GM18519 (cell line): ENCODE results near the gene C16orf90.
"Not testable (repeated sequence)": the region's sequence is repeated elsewhere in the genome, so short reads cannot be mapped to it uniquely, and the experiment has no call there.

Experiments
- ATAC-seq: cut with Tn5 transposase; IDR thresholded peaks from one replicate; pipeline ENCODE4 v1.9.1; 2021; ENCODE audit warnings: mild to moderate bottlenecking, moderate library complexity; ENCODE audit not compliant: unreplicated experiment, low FRiP score

The C16orf90 gene, protein sequence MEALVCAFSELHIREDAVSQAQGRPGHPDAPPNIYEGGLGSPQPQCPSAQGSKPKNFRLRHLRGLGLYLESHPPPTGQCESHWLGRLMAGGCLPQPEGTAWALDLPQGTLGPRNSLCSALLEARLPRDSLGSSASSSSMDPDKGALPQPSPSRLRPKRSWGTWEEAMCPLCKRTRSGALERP

DNA sequence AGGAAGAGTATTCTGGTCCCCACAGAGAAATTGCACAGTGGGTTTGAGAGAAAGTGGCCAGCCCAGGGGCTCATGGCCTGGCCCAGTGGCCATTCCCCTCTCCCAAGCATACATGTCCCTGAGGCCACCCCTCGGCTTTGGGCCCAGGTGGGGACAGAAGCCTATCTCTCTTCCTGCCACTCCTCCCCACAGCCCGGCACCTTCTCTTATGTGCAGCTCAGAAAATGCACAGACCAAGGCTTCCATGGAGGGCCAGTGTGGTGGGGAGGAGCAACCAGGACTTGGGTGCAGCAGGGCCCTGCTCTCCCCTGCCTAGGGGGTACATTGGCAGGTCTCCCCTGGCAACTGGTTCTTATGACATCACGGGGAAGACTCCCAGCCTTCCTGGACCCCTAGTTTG is at the start of gene C16orf90:
Gene C16orf90 (minus strand): TSS at position 314 of the 400 bp plus-strand sequence. CDS start 68 bp downstream, at position 246.
- no peak for ATAC-seq

DNA sequence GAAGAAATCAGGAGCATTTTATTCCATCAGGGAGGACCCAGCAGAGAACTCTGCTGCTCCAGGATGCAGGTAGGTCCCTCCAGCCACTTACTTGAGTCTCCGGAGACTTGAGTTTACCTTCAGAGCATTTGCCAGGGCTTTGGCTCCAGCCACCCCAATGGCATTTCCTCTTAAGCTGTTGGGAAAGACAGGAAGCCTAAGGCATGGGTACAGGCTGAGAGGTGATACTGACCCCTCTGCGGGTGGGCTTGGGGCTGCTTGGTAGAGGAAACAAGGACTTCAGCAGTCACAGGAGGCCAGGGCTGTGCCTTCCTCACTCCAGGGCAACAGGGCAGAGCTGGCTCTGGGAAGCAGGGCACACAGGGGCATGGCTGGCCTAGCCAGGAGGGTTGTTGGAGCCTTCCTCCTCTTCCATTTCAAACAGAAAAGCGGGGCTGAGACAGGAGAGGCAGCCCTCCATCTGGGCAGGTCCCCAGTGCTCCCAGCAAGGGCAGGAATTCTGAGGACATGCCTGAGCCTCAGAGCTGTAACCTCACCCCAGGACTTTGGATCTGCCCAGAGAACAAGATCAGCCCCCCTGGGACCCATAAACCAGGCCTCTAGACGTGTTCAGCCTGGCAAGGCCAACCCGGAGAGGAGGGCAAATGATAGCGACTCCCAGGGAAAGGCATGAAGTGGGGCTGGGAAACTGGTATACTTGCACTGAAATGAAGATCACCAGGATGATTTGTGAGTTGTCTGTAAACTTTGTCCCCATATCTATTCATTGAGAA is 47.5 kb upstream of the C16orf90 start:
- ATAC-seq, result no peak

DNA sequence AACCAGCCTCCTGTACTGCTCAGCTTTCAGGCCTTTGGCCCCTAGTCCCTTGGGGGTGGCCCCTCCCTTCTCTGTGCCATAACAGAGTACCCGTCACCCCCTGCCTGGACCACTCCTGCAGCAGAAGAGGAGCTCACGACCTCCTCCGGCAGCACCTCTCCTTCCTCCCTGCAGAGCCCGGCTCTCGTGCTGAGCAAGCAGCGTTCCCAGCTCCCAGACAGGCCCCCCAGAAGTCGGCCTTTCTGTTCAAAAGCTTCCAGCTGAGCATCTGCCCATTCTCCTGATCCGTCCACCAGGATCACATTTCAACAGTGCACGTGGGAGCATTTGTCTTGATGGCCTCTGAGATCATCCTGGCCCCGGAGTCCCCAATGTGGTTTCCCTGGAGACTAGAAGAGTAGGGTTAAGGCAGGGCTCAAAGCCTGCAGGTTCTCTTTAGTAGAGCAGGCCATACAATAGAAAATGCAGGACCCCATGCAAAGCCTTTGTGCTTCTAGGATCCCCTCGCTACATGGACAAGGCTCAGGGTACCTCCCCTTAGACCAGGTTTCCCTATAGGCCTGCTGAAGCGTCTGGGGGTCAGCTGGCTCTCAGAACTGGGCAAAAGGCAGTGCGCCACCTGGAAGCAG is 46.4 kb upstream of the C16orf90 start:
- no peak for ATAC-seq

DNA sequence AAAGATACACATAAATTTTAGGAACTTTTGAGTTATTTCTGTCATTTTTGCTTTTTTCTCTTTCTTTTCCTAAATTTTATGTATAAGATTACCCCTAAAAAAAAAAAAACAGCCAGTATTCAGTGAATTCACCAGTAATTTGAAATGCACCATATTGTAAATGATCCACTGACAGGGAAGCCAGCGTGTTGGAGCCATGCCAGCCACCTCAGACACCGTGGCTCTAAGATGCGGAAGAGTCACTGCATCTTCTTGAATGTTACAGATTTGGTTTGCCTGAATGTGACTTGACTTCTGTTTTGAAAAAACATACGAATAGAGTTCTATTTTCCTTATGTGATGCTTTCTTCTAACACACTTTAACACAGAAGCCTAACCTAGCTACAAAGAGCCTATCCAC is 42.9 kb upstream of the C16orf90 start:
- no peak for ATAC-seq

DNA sequence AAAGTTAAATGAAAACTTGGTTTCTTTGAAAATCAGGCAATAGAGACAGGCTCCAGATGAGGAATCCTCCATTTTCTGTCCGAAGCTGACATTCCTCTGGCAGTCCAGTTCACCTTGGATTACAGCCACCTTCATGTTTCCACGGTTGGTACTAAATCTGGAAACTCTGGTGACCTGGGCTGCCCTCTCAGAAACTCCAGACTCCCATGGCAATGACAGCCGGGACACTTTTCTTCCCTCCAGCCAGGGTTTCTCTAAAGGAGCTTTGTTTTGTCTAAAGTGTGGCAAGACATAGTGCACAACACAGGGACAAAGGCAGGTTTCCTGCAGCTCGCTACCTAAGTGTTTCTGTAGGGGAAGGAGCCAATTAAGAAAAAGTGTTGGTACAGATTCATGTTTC is 41.6 kb upstream of the C16orf90 start:
- no peak for ATAC-seq

DNA sequence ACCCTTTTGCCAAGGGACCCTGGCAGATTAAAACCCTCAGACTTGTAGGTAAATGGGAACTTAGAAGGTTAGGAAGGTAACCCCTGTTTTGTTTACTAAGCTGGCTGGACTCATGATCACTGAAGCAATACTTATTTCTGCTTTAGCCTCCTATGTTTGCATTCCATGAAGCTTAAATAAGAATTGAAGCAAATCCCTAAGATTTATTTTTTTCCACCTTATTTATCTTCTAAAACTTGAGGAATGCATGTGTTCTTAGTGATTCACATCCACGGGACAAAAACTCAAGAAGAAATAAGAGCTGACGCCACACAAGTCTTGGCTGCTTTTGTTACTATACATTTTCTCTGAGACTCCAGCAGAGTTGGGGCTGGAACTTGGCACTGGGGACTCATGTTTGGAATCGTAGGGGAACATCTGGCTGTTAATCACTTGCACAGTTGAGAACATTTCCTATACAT is 41.0 kb upstream of the C16orf90 start:
- no peak for ATAC-seq

DNA sequence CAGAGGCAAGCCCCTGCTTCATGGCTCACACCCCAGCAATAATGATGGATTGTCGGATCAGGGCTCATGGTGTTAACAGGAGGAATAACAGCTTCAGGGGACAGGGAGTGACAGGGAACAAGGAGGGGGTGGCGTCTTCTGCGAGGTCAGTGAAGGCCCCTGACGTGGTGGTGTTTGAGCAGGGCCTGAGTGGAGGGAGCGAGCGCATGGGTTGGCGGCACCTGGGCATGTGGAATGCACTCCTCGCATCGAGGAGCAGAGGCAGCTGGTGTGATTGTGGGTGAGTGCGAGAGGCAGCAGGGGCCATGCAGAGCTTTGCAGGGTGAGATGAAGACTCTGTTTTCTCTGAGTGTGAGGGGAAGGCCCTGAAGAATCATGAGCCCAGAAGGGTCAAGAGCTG is 38.8 kb upstream of the C16orf90 start:
- no peak for ATAC-seq

DNA sequence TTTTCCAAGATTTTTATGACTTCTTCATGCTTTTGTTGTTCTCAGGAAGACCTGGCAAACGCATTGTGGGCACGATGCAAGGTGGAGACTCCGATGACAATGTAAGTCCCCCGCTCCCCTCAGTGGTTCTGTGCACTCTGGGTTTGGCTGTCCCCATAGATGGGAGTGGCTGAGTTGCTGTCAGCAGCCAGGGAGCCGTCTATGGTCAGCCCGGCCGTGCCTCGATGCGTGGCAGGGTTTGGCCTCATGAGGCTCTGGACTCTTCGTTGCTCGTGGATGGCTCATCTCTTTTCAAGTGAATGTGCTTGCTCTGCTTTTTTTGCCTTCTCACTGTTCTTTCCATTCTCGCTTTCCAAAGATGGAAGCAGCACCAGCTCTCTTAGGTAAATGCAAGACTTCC is 37.5 kb upstream of the C16orf90 start:
- ATAC-seq, result no peak

DNA sequence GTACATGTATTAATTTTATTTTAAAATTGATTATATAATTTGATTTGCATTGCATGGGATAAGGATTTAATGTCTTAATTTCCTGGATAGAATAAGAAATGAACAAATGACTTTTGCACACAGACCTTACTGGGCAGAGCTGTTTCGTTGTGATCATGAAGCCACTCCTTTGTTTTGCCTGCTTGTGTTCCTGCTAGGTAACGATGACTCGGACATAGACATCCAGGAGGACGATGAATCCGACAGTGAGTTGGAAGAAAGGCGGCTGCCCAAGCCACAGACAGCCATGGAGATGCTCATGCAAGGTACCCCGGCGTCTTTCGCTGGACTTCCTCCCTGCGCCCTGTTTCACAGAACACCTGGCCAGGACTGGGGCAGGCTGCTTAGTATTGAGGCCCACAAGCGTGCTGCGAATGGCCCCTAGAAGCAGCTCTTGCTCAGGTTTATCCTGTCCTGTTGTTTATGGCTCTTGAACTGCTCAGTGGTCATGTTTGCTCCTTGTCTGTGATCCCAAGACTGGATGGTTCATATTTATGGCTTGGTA is 35.2 kb upstream of the C16orf90 start:
- ATAC-seq, result no peak

DNA sequence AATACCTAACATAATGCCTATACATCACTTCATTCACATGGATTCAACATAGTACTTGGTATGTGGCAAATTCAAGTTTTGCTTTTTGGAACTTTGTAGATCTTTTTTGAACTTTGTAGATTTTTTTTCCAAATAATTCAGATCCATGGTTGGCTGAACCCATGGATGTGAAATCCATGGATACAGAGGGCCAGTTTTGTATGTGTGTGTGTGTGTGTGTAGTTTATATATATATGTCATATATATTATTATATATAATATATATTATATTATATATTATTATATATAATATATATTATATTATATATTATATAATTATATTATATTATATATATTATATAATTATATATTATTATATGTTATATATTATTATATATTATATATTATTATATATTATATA is 33.9 kb upstream of the C16orf90 start:
- no peak for ATAC-seq

DNA sequence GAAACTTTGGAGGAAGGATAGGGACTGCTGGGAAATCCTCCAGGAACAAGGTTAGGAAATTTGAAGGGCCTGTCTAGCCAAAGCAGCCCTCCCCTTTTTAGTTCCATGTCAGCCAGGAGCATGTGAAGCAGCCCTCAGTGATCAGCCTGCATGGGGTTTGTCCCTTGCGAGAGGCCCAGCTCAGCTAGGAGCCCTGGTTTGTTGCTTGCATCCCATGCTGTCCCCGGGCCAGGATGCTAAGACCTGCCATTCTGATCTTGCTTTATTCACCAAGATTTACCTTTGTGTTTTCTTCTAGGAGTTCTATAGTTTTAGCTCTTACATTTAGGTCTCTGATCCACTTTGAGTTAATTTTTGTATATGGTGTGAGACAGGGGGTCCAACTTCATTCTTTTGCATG is 33.1 kb upstream of the C16orf90 start:
- ATAC-seq, result no peak

DNA sequence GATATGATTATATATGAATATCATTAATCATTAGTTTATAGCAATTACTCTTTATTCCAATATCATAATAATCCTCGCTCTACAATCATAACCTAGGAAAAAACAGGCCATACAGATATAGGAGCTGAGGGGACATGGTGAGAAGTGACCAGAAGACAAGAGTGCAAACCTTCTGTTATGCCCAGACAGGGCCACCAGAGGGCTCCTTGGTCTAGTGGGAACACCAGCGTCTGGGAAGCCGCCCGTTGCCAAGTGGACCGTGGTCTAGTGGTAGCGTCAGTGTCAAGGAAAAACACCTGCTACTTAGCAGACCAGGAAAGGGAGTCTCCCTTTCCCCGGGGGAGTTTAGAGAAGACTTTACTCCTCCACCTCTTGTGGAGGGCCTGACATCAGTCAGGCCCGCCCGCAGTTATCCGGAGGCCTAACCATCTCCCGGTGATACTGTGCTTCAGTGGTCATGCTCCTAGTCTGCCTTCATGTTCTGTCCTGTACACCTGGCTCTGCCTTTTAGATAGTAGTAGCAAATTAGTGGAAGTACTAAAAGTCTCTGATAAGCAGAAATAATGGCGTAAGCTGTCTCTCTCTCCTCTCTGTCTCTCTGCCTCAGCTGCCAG is 32.0 kb upstream of the C16orf90 start:
- ATAC-seq, result not testable (repeated sequence)

DNA sequence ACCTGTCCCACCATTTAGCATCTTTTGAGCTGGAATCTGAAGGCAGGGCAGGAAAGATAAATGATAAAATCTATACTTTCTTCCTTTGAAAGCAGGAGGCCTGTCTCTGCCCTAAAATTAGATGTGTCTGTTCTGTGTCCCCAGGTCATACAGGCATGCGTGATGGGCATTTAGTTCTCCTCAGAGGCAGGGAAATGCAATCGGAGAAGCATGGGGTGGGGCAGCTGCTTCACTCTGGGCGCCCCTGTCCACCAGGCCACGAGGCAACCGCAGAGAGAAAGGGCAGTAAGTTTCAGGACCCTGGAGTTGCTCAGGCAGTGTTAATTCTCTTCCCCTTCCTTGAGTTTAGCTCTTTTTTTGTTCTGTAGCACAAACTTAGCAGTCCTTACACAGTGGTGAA is 30.7 kb upstream of the C16orf90 start:
- ATAC-seq, result no peak

DNA sequence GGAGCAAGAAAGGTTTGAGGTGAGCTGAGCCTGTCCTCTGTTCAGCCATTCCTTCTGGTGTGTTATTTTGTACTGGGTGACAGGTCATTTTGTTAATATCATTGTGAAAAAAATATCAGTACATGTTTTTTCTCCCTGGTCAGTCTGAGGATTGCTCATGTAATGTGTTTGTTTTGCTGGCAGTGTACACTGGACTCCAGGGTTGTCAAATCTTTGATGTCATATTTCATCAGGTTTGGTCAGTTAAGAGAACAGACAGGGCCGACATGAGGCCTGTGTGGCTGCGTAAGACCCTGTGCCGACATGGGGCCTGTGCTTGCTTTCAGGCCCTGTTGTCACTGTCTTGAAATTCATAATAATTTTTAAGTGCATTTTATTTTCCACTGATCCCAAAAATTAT is 28.0 kb upstream of the C16orf90 start:
- ATAC-seq, result no peak

DNA sequence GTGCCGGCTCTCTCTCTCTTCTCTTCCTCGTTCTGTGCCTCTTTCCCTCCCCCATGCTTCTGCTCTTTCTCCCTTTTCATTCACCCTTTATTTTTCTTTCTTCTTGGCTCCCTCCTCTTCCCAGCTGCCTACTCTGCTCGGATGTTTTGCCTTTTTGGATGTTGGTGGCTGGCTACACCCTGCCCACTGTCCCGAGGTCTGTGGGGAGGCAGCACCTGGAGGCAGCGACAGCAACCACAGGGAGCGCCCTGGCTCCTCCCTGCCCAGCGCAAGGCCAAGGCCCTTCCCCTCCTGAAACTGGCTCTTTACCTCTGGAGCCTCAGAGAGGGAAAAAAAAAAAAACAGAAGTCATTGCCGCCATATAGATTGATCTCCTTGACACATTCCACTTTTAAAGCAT is 25.6 kb upstream of the C16orf90 start:
- ATAC-seq, result no peak

DNA sequence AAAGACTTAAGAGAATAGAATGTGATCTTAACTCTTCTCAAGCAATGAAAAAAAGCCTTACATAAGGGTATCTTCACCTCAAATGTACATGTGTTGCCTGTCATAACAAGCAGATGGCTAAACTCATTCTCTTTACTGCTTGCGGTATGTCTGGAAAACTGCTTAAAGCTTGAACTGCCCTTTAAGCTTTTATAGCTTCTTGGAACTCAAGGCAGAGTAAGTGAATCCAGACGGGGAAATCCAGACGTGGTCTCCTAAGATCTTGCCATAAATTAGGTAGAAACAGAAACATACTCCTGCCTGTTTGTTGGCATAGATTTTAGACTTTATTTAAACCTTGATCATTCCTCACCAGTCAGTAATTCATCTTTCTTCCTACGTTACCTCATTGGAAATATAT is 25.1 kb upstream of the C16orf90 start:
- no peak for ATAC-seq

DNA sequence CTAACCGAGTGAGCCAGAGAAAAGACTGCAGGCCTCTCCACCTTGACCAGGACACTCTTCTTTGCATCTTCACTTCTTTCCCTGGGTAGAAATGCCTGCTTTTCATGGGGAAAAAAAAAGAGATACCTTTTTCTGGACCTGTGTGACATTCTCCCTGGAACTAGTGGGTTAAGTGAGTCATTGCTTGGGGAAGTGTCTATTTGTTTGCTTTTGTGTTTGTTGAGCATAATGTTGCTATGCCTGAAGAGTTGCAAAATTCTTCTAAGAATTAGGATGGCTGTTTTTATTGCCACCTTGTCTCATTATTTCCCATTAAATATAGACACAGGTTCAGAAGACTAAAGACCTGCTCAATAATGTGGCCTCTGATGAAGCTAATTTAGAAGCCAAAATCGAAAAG is 24.3 kb upstream of the C16orf90 start:
- ATAC-seq, result no peak

DNA sequence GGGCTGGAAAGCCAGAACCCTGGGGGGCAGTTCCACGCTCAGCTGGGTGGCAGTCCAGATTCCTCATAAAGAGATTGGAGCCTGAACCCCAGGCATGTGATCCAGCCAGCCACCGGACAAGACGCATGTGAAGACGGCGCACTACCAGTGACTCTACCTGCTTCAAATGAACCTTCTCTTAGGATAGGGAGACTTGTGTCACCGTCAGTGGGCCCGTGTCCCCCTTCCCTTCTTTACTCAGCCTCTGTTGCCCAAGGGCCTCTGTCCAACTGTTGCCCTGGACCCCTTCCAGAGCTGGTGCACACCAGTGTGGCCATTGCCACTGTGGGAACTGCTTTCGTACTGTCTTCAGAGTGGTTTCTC is 23.7 kb upstream of the C16orf90 start:
- no peak for ATAC-seq

DNA sequence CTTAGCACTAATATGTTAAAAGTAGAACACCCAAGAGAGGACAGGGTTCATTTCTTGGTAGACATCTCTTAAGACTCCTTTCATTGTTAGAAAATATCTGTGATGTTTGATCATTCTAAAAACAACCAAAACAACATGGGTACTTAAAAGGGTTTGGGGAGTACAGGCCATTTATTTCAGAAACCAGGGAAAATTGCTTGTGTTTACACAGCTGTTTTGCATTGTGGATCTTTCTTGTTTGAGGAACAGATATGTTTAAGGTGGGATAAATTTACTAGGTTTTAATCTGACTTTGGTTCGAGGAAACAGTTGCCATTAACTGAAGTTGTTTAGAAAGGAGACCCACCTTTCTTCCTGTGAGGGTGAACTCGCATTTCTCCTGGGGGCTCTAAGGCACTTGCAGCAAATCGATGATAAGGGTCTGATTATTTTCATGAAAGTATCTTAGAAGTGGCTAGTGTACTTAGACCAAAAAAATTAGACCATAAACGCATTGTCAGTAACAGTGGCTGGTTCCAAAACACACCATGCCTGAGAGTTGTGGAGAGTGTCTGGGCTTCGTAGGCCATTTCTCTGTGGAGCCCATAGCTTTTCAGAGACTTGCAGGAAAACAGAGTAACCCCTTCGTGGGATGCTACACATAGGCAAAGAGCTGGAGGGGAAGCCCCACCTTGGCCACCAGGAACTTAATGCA is 23.1 kb upstream of the C16orf90 start:
- no peak for ATAC-seq

DNA sequence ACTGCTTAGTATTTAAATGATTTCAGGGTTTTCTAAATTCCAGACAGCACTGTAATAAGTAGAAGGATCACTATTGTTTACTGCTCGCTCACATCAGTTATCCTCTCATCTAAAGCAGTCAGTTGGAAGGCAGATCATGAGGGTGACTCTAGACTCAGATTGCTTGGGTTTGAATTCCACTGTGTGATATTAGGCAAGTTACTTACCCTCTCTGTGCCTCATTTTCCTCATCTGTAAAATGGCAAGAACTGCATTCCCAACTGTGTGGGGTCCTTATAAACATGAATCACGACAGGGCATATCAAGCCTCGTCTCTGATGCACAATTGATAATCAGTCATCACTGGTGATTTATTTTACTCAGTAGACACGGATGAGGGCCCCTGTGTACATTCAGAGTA is 20.6 kb upstream of the C16orf90 start:
- ATAC-seq, result no peak

DNA sequence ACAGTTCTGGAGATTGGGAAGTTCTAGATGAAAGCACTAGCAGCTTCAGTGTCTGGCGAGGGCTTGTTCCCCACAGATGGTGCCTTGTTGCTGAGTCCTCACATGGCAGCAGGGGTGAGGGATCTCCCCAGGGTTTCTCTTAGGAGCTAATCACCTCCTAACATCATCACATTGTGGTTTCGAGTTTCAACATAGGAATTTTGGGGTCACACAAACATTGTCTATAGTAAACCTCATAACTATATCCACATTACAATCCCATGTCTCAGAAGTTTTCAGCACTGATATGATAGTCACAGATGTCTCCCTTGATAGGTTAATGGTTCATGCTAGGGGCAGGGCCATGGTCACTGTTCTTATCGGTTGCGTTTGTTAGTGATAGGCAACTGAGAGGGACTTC is 19.3 kb upstream of the C16orf90 start:
- no peak for ATAC-seq
